Esophagus squamous epithelium (tissue), 5 donors: ENCODE measurements around the gene PI4KA. TPM values are rescaled to one million over a fixed set of nuclear protein-coding genes. Genes with fewer than 3 reads are reported as not detected.
"Not testable (repeated sequence)": the region's sequence is repeated elsewhere in the genome, so short reads cannot be mapped to it uniquely, and the experiment has no call there.

ENCODE experiments used
- DNase-seq: peaks from one replicate; lab custom pipeline; 2025; lab: John Stamatoyannopoulos, UW
- H3K27ac ChIP-seq, 4 donors: fragments of 200-600 bp; sonication (generic); one replicate each; pipeline ENCODE4 v1.5.1; 2016 to 2019; ENCODE audit warnings: mild to moderate bottlenecking in 1 of 4
- H3K27me3 ChIP-seq, 4 donors: fragments of 200-600 bp; sonication (generic); 1 replicate in 3 of 4; 2 replicates in 1 of 4; pipeline versions ENCODE4 v1.5.1 to v1.6.0; 2017 to 2021; ENCODE audit warnings: antibody characterized with exemption in 1 of 4
- H3K36me3 ChIP-seq, 3 donors: fragments of 200-600 bp; sonication (generic); one replicate each; pipeline ENCODE4 v1.5.1; 2016 to 2019
- H3K4me1 ChIP-seq, 3 donors: fragments of 200-600 bp; sonication (generic); one replicate each; pipeline ENCODE4 v1.5.1; 2017 to 2019
- H3K4me3 ChIP-seq, 4 donors: fragments of 200-600 bp; sonication (generic); 1 replicate in 3 of 4; 2 replicates in 1 of 4; pipeline ENCODE4 v1.5.1; 2016 to 2019; ENCODE audit warnings: mild to moderate bottlenecking in 2 of 4, moderate library complexity in 1 of 4
- H3K9me3 ChIP-seq, 3 donors: fragments of 200-600 bp; sonication (generic); one replicate each; pipeline ENCODE4 v1.5.1; 2016 to 2019
- CTCF ChIP-seq, 6 experiments: fragments of 450-650 bp in 4 of 6; fragments of 200-600 bp in 2 of 6; sonication (generic) in 2 of 6; IDR thresholded peaks; one replicate each; pipeline ENCODE4 v1.5.1; 2016 to 2019; ENCODE audit warnings: antibody characterized with exemption in 6 of 6, mild to moderate bottlenecking in 4 of 6, moderate library complexity in 4 of 6
- POLR2A ChIP-seq, 4 donors: fragments of 450-650 bp; IDR thresholded peaks; one replicate each; pipeline ENCODE4 v1.6.1; 2017; ENCODE audit warnings: antibody characterized with exemption in 4 of 4, mild to moderate bottlenecking in 4 of 4, moderate library complexity in 3 of 4
- WGBS, 2 donors: methylation state at CpG; one replicate each; pipeline ENCODE4 v1.1.5; 2018; 5-methylcytosine and 5-hydroxymethylcytosine counted together
- intact Hi-C: fragments of 100-400 bp; cut with DNase I; formaldehyde crosslinking; loops from one replicate; pipeline ENCODE4 v1.15.0; 2022
- total RNA-seq, 4 donors: library from RNA; depleted of rRNA; stranded (reverse); fragments of >200 nt; gene quantifications; one replicate each; pipeline ENCODE4 v1.1.0, GENCODE V29; 2016
- donor health status: DM: yes; HTN: yes; CAD: no.

The PI4KA gene
- total RNA-seq, 4 donors from 2014 or later: 25.4 to 48.6 (median 33.8) TPM

GRCh38 chr22:20666560-20666959 is 192.1 kb downstream of the PI4KA start:
- no peaks in the 10 kb centered on the region for H3K9me3 ChIP-seq
- no peaks in the 10 kb centered on the region for H3K36me3 ChIP-seq
- WGBS, 2 donors: 62 to 80% methylated on average over 1 of the region's 1 CpG
- no peak overlapping the region for H3K27ac ChIP-seq
- no peak for TF ChIP-seq POLR2A (IDR thresholded peaks at IDR 0.05)
- TF ChIP-seq CTCF (IDR thresholded peaks at IDR 0.05): no peak
- no peak overlapping the region for H3K4me3 ChIP-seq
- no peak for DNase-seq
- peaks cover 0 to 7% (median 0%) of the 10 kb centered on the region in 3 donors for H3K4me1 ChIP-seq
- peaks cover 0 to 53% (median 0%) of the 10 kb centered on the region in 4 donors for H3K27me3 ChIP-seq
- intact Hi-C loops: no loop called here

GRCh38 chr22:20664594-20664959 is 194.0 kb downstream of the PI4KA start:
- no peaks in the 10 kb centered on the region for H3K36me3 ChIP-seq
- no peaks in the 10 kb centered on the region for H3K9me3 ChIP-seq
- no peak overlapping the region for H3K4me3 ChIP-seq
- intact Hi-C loops: no loop called here
- peaks cover 0 to 36% (median 0%) of the 10 kb centered on the region in 4 donors for H3K27me3 ChIP-seq
- TF ChIP-seq CTCF (IDR thresholded peaks at IDR 0.05) (no peak), POLR2A (IDR thresholded peaks at IDR 0.05) (no peak)
- no peak overlapping the region for H3K27ac ChIP-seq
- H3K4me1 ChIP-seq: no peaks in the 10 kb centered on the region
- WGBS, 2 donors: 100% methylated on average over 1 of the region's 1 CpG; no CpG with 5 or more reads in 1 of the 2 donors
- no peak for DNase-seq

- TF ChIP-seq CTCF (IDR thresholded peaks at IDR 0.05) (no peak), POLR2A (IDR thresholded peaks at IDR 0.05) (no peak)
- Histone ChIP-seq H3K9me3 (no peaks in the 10 kb centered on the region), H3K27ac (no peak overlapping the region), H3K4me1 (no peaks in the 10 kb centered on the region), H3K4me3 (no peak overlapping the region), H3K36me3 (no peaks in the 10 kb centered on the region), H3K27me3 (peaks cover 0 to 36% (median 0%) of the 10 kb centered on the region in 4 donors)
- WGBS, 2 donors: 79 to 100% methylated on average over 1 to 3 of the region's 7 CpGs
- intact Hi-C loops: no loop called here
- DNase-seq: no peak
Observed at GRCh38 chr22:20663941-20664593, 194.5 kb downstream of the PI4KA start.

GRCh38 chr22:20663137-20663828 is 195.3 kb downstream of the PI4KA start:
- H3K4me1 ChIP-seq: no peaks in the 10 kb centered on the region
- no peaks in the 10 kb centered on the region for H3K36me3 ChIP-seq
- H3K4me3 ChIP-seq: no peak overlapping the region
- no peaks in the 10 kb centered on the region for H3K9me3 ChIP-seq
- no peak for TF ChIP-seq CTCF (IDR thresholded peaks at IDR 0.05)
- TF ChIP-seq POLR2A (IDR thresholded peaks at IDR 0.05): no peak
- peaks cover 0 to 31% (median 0%) of the 10 kb centered on the region in 4 donors for H3K27me3 ChIP-seq
- no peak for DNase-seq
- WGBS, 2 donors: 88 to 95% methylated on average over 1 of the region's 1 CpG
- no peak overlapping the region for H3K27ac ChIP-seq
- intact Hi-C loops: no loop called here

- H3K4me3 ChIP-seq, intact Hi-C loops, H3K4me1 ChIP-seq, H3K36me3 ChIP-seq, DNase-seq, H3K9me3 ChIP-seq, H3K27ac ChIP-seq: not testable (repeated sequence)
- 76 to 89% methylated on average over 4 of the region's 4 CpGs for WGBS, 2 donors
- H3K27me3 ChIP-seq: peaks cover 0 to 35% (median 0%) of the 10 kb centered on the region in 4 donors
Observed at GRCh38 chr22:20662524-20663036, 196.0 kb downstream of the PI4KA start.
